Lower lobe of right lung (tissue), 2 donors: ENCODE data around the gene COMMD9. TPM values are rescaled to one million over a fixed set of nuclear protein-coding genes. Genes with fewer than 3 reads are reported as not detected.
A peak's percentile ranks its signal among the peaks of the same experiment; 100 is the strongest.

Source experiments
- ATAC-seq, 2 donors: fragments of 200-7000 bp; cut with Tn5 transposase; one replicate each; pipeline ENCODE4 v1.9.1; 2020 to 2022; ENCODE audit warnings: mild to moderate bottlenecking in 2 of 2, moderate library complexity in 2 of 2
- DNase-seq: peaks from one replicate; pipeline ENCODE4 v3.0.0-alpha.2; 2020
- H3K27ac ChIP-seq: fragments of 200-600 bp; one replicate; pipeline ENCODE4 v1.8.0; 2022
- H3K27me3 ChIP-seq: fragments of 200-600 bp; one replicate; pipeline ENCODE4 v1.8.0; 2022; ENCODE audit warnings: low read depth
- H3K36me3 ChIP-seq: fragments of 200-600 bp; one replicate; pipeline ENCODE4 v1.8.0; 2022; ENCODE audit warnings: mild to moderate bottlenecking
- H3K4me1 ChIP-seq: fragments of 200-600 bp; one replicate; pipeline ENCODE4 v1.8.0; 2022
- H3K4me3 ChIP-seq: fragments of 200-600 bp; one replicate; pipeline ENCODE4 v1.8.0; 2022; ENCODE audit warnings: mild to moderate bottlenecking
- H3K9me3 ChIP-seq: fragments of 200-600 bp; one replicate; pipeline ENCODE4 v1.8.0; 2022
- CTCF ChIP-seq: fragments of 200-600 bp; IDR thresholded peaks from one replicate; pipeline ENCODE4 v1.8.0; 2022; ENCODE audit warnings: antibody characterized with exemption, mild to moderate bottlenecking
- intact Hi-C: fragments of 100-400 bp; cut with DNase I; formaldehyde crosslinking; loops from one replicate; pipeline ENCODE4 v1.11.0; 2022
- total RNA-seq: library from RNA; stranded (reverse); fragmentation: NEBNext Ultra II Directional; extraction: Animal tissue kit (Norgen Biotek cat#: 25700); gene quantifications from one replicate; pipeline ENCODE4 v1.2.1, GENCODE V29; 2021
- donor health status: DM: no; HTN: yes; CAD: no; lungs with severe emphysema.

The COMMD9 gene
- total RNA-seq, 1 donor from 2014 or later = 85.7 TPM

GRCh38 chr11:36222831-36223635, 66.2 kb downstream of the COMMD9 start:
- intact Hi-C loops = no loop called here
- Histone ChIP-seq H3K27ac (peak overlapping the region; percentile 46), H3K36me3 (no peaks in the 10 kb centered on the region), H3K4me3 (no peak overlapping the region), H3K4me1 (no peaks in the 10 kb centered on the region), H3K27me3 (no peaks in the 10 kb centered on the region), H3K9me3 (peaks cover 12% of the 10 kb centered on the region)
- no peak for DNase-seq
- TF ChIP-seq CTCF = no peak
- peak; percentile 70 to 90 for ATAC-seq

Other genes starting within 250 kb of the COMMD9 start
- gene PRR5L, start 6.9 kb upstream of the COMMD9 start, total RNA-seq = 24.9 TPM
- gene TRAF6, start 220.8 kb upstream of the COMMD9 start, total RNA-seq = 13.7 TPM